MM.1S (cell line): ENCODE measurements around the gene ZIC5.

Source experiments
- CTCF ChIP-seq: fragments of 300-600 bp; sonication (generic); IDR thresholded peaks from 2 replicates; pipeline ENCODE4 v1.5.1; 2016; ENCODE audit warnings: antibody characterized with exemption, low read length, mixed read lengths
- EZH2 ChIP-seq: fragments of 300-600 bp; sonication (generic); optimal IDR thresholded peaks from 2 replicates; pipeline ENCODE3; 2017; ENCODE audit warnings: low read depth, mild to moderate bottlenecking, antibody characterized with exemption, low read length, mixed read lengths
- EZH2phosphoT487 ChIP-seq: fragments of 300-600 bp; sonication (generic); IDR thresholded peaks from 2 replicates; pipeline ENCODE4 v1.6.1; 2018; ENCODE audit warnings: antibody characterized with exemption, low read length

- TF ChIP-seq CTCF (no peak), EZH2 (no peak), EZH2phosphoT487 (no peak)
Measured at GRCh38 chr13:99913167-99913566, 58.4 kb downstream of the ZIC5 start.
